Measurements from ENCODE around the gene KLK14. TPM values are rescaled to one million over a fixed set of nuclear protein-coding genes. Genes with fewer than 3 reads are reported as not detected.
A peak's percentile ranks its signal among the peaks of the same experiment; 100 is the strongest.

The KLK14 gene
- total RNA-seq, 1 experiment from 2014 or later = 0.76 TPM

GRCh38 chr19:51119611-51120010 is 36.9 kb upstream of the KLK14 start:
- Histone ChIP-seq H3K9ac (ENCODE audit: low read length) (no peak overlapping the region), H3K9me3 (ENCODE audit: control insufficient read depth in 1 of 2, insufficient read depth in 1 of 2, low read depth in 1 of 2, low read length in 2 of 2) (no peaks in the 10 kb centered on the region), H3K4me3 (replicated peaks in 1 of 2; ENCODE audit: low read depth in 1 of 2, low read length in 2 of 2) (no peak overlapping the region), H2AFZ (ENCODE audit: low read depth, low read length, poor library complexity, severe bottlenecking) (no peak overlapping the region), H3K4me1 (ENCODE audit: control insufficient read depth in 1 of 2, insufficient read depth in 2 of 2, low read length in 2 of 2) (peaks cover 0 to 8% of the 10 kb centered on the region in 2 experiments; a peak in 1 of 4 replicates), H4K20me1 (ENCODE audit: insufficient read depth) (no peaks in the 10 kb centered on the region), H3K9me2 (ENCODE audit: insufficient read depth) (no peaks in the 10 kb centered on the region), H3K36me3 (ENCODE audit: control insufficient read depth in 1 of 2, insufficient read depth in 2 of 2, low read length in 2 of 2) (no peaks in the 10 kb centered on the region), H3K4me2 (ENCODE audit: low read length) (no peak overlapping the region), H3K27ac (ENCODE audit: low read depth, low read length) (no peak overlapping the region), H3K27me3 (ENCODE audit: insufficient read depth, low read length) (no peaks in the 10 kb centered on the region), H3K79me2 (ENCODE audit: insufficient read depth, low read length) (no peaks in the 10 kb centered on the region)
- ATAC-seq = no peak
- ChIA-PET POLR2A (no interaction called here), RAD21 (ENCODE audit: low non-redundant PET in 1 of 2, low total read pairs in 2 of 2, uncharacterized antibody in 2 of 2, unreplicated experiment in 2 of 2) (no interaction called here), CTCF (no interaction called here)
- intact Hi-C loops (cut with micrococcal nuclease) = no loop called here
- BruUV-seq (replicated peaks) = no TSS peak
- no peak for TF ChIP-seq SIN3A (IDR thresholded peaks at IDR 0.05; ENCODE audit: low read depth)
- no peak for TF ChIP-seq ZNF274 (IDR thresholded peaks at IDR 0.05; ENCODE audit: low read depth, low read length)
- TF ChIP-seq POLR2A (IDR thresholded peaks at IDR 0.05; ENCODE audit: borderline replicate concordance, extremely low read depth, insufficient read depth, insufficient read length) = no peak
- no peak for TF ChIP-seq YY1 (IDR thresholded peaks at IDR 0.05; ENCODE audit: extremely low read depth, insufficient replicate concordance, low read depth, low read length)
- TF ChIP-seq FOSL1 (IDR thresholded peaks at IDR 0.05; ENCODE audit: low read depth) = no peak
- no peak for TF ChIP-seq ATF3 (IDR thresholded peaks at IDR 0.05)
- no peak for TF ChIP-seq JUND (IDR thresholded peaks at IDR 0.05)
- TF ChIP-seq SP1 (IDR thresholded peaks at IDR 0.05; ENCODE audit: low read depth) = no peak
- no peak for TF ChIP-seq SRF (IDR thresholded peaks at IDR 0.05; ENCODE audit: low read depth)
- TF ChIP-seq ZFX (IDR thresholded peaks at IDR 0.05) = no peak
- DNase-seq (ENCODE audit: low read depth, low spot score) = no peak

GRCh38 chr19:51119101-51119500 is 36.4 kb upstream of the KLK14 start:
- intact Hi-C loops (cut with micrococcal nuclease) = no loop called here
- H3K4me1 ChIP-seq (ENCODE audit: control insufficient read depth in 1 of 2, insufficient read depth in 2 of 2, low read length in 2 of 2) = peaks cover 0 to 8% of the 10 kb centered on the region in 2 experiments; a peak in 1 of 4 replicates
- H3K79me2 ChIP-seq (ENCODE audit: insufficient read depth, low read length) = no peaks in the 10 kb centered on the region
- ChIA-PET POLR2A (no interaction called here), RAD21 (ENCODE audit: low non-redundant PET in 1 of 2, low total read pairs in 2 of 2, uncharacterized antibody in 2 of 2, unreplicated experiment in 2 of 2) (no interaction called here), CTCF (no interaction called here)
- DNase-seq (ENCODE audit: low read depth, low spot score) (no peak), ATAC-seq (peak; percentile 65)
- no peak overlapping the region for H2AFZ ChIP-seq (ENCODE audit: low read depth, low read length, poor library complexity, severe bottlenecking)
- no peak overlapping the region for H3K4me3 ChIP-seq (replicated peaks in 1 of 2; ENCODE audit: low read depth in 1 of 2, low read length in 2 of 2)
- no peaks in the 10 kb centered on the region for H3K9me3 ChIP-seq (ENCODE audit: control insufficient read depth in 1 of 2, insufficient read depth in 1 of 2, low read depth in 1 of 2, low read length in 2 of 2)
- H3K27ac ChIP-seq (ENCODE audit: low read depth, low read length) = no peak overlapping the region
- no peak overlapping the region for H3K9ac ChIP-seq (ENCODE audit: low read length)
- H3K27me3 ChIP-seq (ENCODE audit: insufficient read depth, low read length) = no peaks in the 10 kb centered on the region
- no TSS peak for BruUV-seq (replicated peaks)
- no peaks in the 10 kb centered on the region for H3K9me2 ChIP-seq (ENCODE audit: insufficient read depth)
- no peaks in the 10 kb centered on the region for H4K20me1 ChIP-seq (ENCODE audit: insufficient read depth)
- no peaks in the 10 kb centered on the region for H3K36me3 ChIP-seq (ENCODE audit: control insufficient read depth in 1 of 2, insufficient read depth in 2 of 2, low read length in 2 of 2)
- no peak overlapping the region for H3K4me2 ChIP-seq (ENCODE audit: low read length)
- TF ChIP-seq ZBTB33 (IDR thresholded peaks at IDR 0.05; ENCODE audit: extremely low read depth, insufficient replicate concordance, low read length) (no peak), FOSL1 (IDR thresholded peaks at IDR 0.05; ENCODE audit: low read depth) (no peak), ZNF274 (IDR thresholded peaks at IDR 0.05; ENCODE audit: low read depth, low read length) (no peak), EZH2 (IDR thresholded peaks at IDR 0.05) (no peak), SRF (IDR thresholded peaks at IDR 0.05; ENCODE audit: low read depth) (no peak), ZFX (IDR thresholded peaks at IDR 0.05) (no peak), EGR1 (IDR thresholded peaks at IDR 0.05; ENCODE audit: low read depth) (no peak), CEBPB (IDR thresholded peaks at IDR 0.05; ENCODE audit: low read depth) (no peak), SIN3A (IDR thresholded peaks at IDR 0.05; ENCODE audit: low read depth) (no peak), TCF7L2 (IDR thresholded peaks at IDR 0.05; ENCODE audit: borderline replicate concordance, extremely low read depth, insufficient read depth, insufficient read length) (no peak), POLR2AphosphoS5 (IDR thresholded peaks at IDR 0.05; ENCODE audit: low read depth, low read length) (no peak), CBX3 (IDR thresholded peaks at IDR 0.05; ENCODE audit: low read depth) (no peak), YY1 (IDR thresholded peaks at IDR 0.05; ENCODE audit: extremely low read depth, insufficient replicate concordance, low read depth, low read length) (no peak), JUND (IDR thresholded peaks at IDR 0.05) (no peak), EZH2phosphoT487 (IDR thresholded peaks at IDR 0.05; ENCODE audit: borderline replicate concordance) (no peak)

Data from HCT116 (cell line).